SK-N-MC (cell line): ENCODE data around the gene TRAM2.
"Not testable (repeated sequence)": the region's sequence is repeated elsewhere in the genome, so short reads cannot be mapped to it uniquely, and the experiment has no call there.

Experiments used
- DNase-seq: peaks from one replicate; pipeline ENCODE4 v3.0.0-alpha.2; 2011; ENCODE audit warnings: low read depth, low spot score
- H3K27ac ChIP-seq: fragments of 200-600 bp; sonication (generic); 2 replicates; pipeline ENCODE4 v1.5.1; 2016; ENCODE audit warnings: mixed run types
- H3K36me3 ChIP-seq: fragments of 200-600 bp; sonication (generic); 2 replicates; pipeline ENCODE4 v1.6.1; 2017; ENCODE audit warnings: antibody characterized with exemption, low read length, mixed read lengths; ENCODE audit not compliant: insufficient read depth
- H3K4me3 ChIP-seq: fragments of 200-600 bp; sonication (generic); 2 replicates; pipeline ENCODE4 v1.5.1; 2016
- H3K9ac ChIP-seq: fragments of 200-600 bp; sonication (generic); 2 replicates; pipeline ENCODE4 v1.8.0; 2017; ENCODE audit warnings: mixed run types, mixed read lengths; ENCODE audit not compliant: insufficient read length
- H3K9me3 ChIP-seq: fragments of 200-600 bp; sonication (generic); 2 replicates; pipeline ENCODE4 v1.6.1; 2017; ENCODE audit warnings: low read depth, mild to moderate bottlenecking, antibody characterized with exemption, low read length, moderate library complexity, mixed read lengths
- EZH2 ChIP-seq: fragments of 200-600 bp; sonication (generic); IDR thresholded peaks from one replicate; pipeline ENCODE4 v1.6.1; 2017; ENCODE audit warnings: antibody characterized with exemption
- FOXP2 ChIP-seq: optimal IDR thresholded peaks from 2 replicates; pipeline ENCODE3; 2011; ENCODE audit warnings: mild to moderate bottlenecking, moderate library complexity; ENCODE audit not compliant: insufficient read depth; ENCODE audit errors: extremely low read length, control extremely low read depth
- POLR2AphosphoS5 ChIP-seq: IDR thresholded peaks from 2 replicates; pipeline ENCODE4 v1.6.1; 2012; ENCODE audit warnings: mild to moderate bottlenecking, low read depth, low read length, borderline replicate concordance

The TRAM2 gene

GRCh38 chr6:52482903-52483670 lies 93.8 kb downstream of the TRAM2 start:
- TF ChIP-seq EZH2 (no peak), FOXP2 (no peak), POLR2AphosphoS5 (no peak)
- Histone ChIP-seq H3K9me3 (no peaks in the 10 kb centered on the region), H3K27ac (no peak overlapping the region), H3K36me3 (no peaks in the 10 kb centered on the region), H3K4me3 (no peak overlapping the region), H3K9ac (no peak overlapping the region)
- DNase-seq, result no peak

- no peak overlapping the region for H3K27ac ChIP-seq
- no peak for DNase-seq
- TF ChIP-seq EZH2 (no peak), POLR2AphosphoS5 (no peak), FOXP2 (no peak)
- no peaks in the 10 kb centered on the region for H3K9me3 ChIP-seq
- no peaks in the 10 kb centered on the region for H3K36me3 ChIP-seq
- no peak overlapping the region for H3K4me3 ChIP-seq
- H3K9ac ChIP-seq, result no peak overlapping the region
Measured at GRCh38 chr6:52475307-52475706, 101.6 kb downstream of the TRAM2 start.

- Histone ChIP-seq H3K9me3 (no peaks in the 10 kb centered on the region), H3K27ac (no peak overlapping the region), H3K36me3 (no peaks in the 10 kb centered on the region), H3K9ac (no peak overlapping the region), H3K4me3 (no peak overlapping the region)
- no peak for DNase-seq
- TF ChIP-seq EZH2 (no peak), POLR2AphosphoS5 (no peak), FOXP2 (no peak)
Measured at GRCh38 chr6:52474173-52474572, 102.7 kb downstream of the TRAM2 start.

- not testable (repeated sequence) for H3K36me3 ChIP-seq
Measured at GRCh38 chr6:52461194-52461593, 115.7 kb downstream of the TRAM2 start.

GRCh38 chr6:52457096-52457495 lies 119.8 kb downstream of the TRAM2 start:
- TF ChIP-seq FOXP2 (no peak), POLR2AphosphoS5 (no peak), EZH2 (no peak)
- no peak overlapping the region for H3K4me3 ChIP-seq
- H3K9me3 ChIP-seq, result no peaks in the 10 kb centered on the region
- no peak overlapping the region for H3K27ac ChIP-seq
- no peaks in the 10 kb centered on the region for H3K36me3 ChIP-seq
- H3K9ac ChIP-seq, result no peak overlapping the region
- no peak for DNase-seq

More at GRCh38 chr6:52461194-52461593, 115.7 kb downstream of the TRAM2 start:
- not testable (repeated sequence) for H3K4me3 ChIP-seq, H3K9me3 ChIP-seq, H3K9ac ChIP-seq, H3K27ac ChIP-seq, DNase-seq

GRCh38 chr6:52454556-52454955 lies 122.3 kb downstream of the TRAM2 start:
- TF ChIP-seq POLR2AphosphoS5 (no peak), FOXP2 (no peak), EZH2 (no peak)
- Histone ChIP-seq H3K9me3 (no peaks in the 10 kb centered on the region), H3K36me3 (no peaks in the 10 kb centered on the region), H3K4me3 (no peak overlapping the region), H3K9ac (no peak overlapping the region), H3K27ac (no peak overlapping the region)
- no peak for DNase-seq
